Thyroid gland (tissue), 4 donors: ENCODE data around the gene RORC.

ENCODE experiments used
- CTCF ChIP-seq, 6 experiments: fragments of 200-600 bp in 3 of 6; fragments of 450-650 bp in 3 of 6; sonication (generic) in 3 of 6; IDR thresholded peaks; one replicate each; pipeline ENCODE4 v1.5.1; 2016 to 2019; ENCODE audit warnings: antibody characterized with exemption in 6 of 6, mild to moderate bottlenecking in 2 of 6, inconsistent platforms in 1 of 6, moderate library complexity in 1 of 6
- POLR2A ChIP-seq, 2 donors: fragments of 450-650 bp; IDR thresholded peaks; one replicate each; pipeline ENCODE4 v1.6.1; 2017; ENCODE audit warnings: antibody characterized with exemption in 2 of 2, mild to moderate bottlenecking in 2 of 2, moderate library complexity in 1 of 2

GRCh38 chr1:151822404-151822803 is 9.2 kb downstream of the RORC start:
- TF ChIP-seq CTCF (IDR thresholded peaks at IDR 0.05) (no peak), POLR2A (IDR thresholded peaks at IDR 0.05) (no peak)
